ENCODE measurements around the gene EPB41L5. TPM values are rescaled to one million over a fixed set of nuclear protein-coding genes. Genes with fewer than 3 reads are reported as not detected.
"Not testable (repeated sequence)": the region's sequence is repeated elsewhere in the genome, so short reads cannot be mapped to it uniquely, and the experiment has no call there.

EPB41L5 gene
- total and polyA plus RNA-seq, 11 donors = 3.1 to 16.9 (median 9.8) TPM

- intact Hi-C loops (cut with DNase I) = loop anchor here in 1 of 10 donors (2.0 kb wide), 1 partner anchor 20 kb away; no protein-coding TSS in a partner anchor
- ATAC-seq = no peak
- H3K4me3 ChIP-seq = no peak overlapping the region
- no peaks in the 10 kb centered on the region for H3K27me3 ChIP-seq
- H3K9me3 ChIP-seq = peaks cover 0 to 23% (median 0%) of the 10 kb centered on the region in 12 donors
- no peak overlapping the region for H3K27ac ChIP-seq
- DNase-seq = no peak
- TF ChIP-seq POLR2A (IDR thresholded peaks at IDR 0.05) = no peak
- peaks cover 0 to 10% (median 0%) of the 10 kb centered on the region in 9 donors for H3K36me3 ChIP-seq
- WGBS, 4 donors = 67 to 85% (median 74%) methylated on average over 1 of the region's 1 CpG
- no peaks in the 10 kb centered on the region for H3K4me1 ChIP-seq
Measured at GRCh38 chr2:120020554-120020953, 7.7 kb downstream of the EPB41L5 start.

- intact Hi-C loops (cut with DNase I); H3K4me1 ChIP-seq; H3K4me3 ChIP-seq; DNase-seq; H3K27me3 ChIP-seq; ATAC-seq; H3K27ac ChIP-seq: not testable (repeated sequence)
- Histone ChIP-seq H3K36me3 (peaks cover 0 to 13% (median 0%) of the 10 kb centered on the region in 9 donors), H3K9me3 (peaks cover 0 to 40% (median 0%) of the 10 kb centered on the region in 12 donors)
- WGBS, 4 donors = 85 to 100% (median 94%) methylated on average over 1 of the region's 1 CpG
Measured at GRCh38 chr2:120022505-120022904, 9.6 kb downstream of the EPB41L5 start.

- ATAC-seq (no peak), DNase-seq (no peak)
- TF ChIP-seq CTCF (IDR thresholded peaks at IDR 0.05) = peak in 1 of 12 donors; percentile 11
- TF ChIP-seq POLR2A (IDR thresholded peaks at IDR 0.05) = no peak
- intact Hi-C loops (cut with DNase I) = no loop called here
- Histone ChIP-seq H3K4me1 (no peaks in the 10 kb centered on the region), H3K27ac (no peak overlapping the region), H3K9me3 (peaks cover 0 to 40% (median 0%) of the 10 kb centered on the region in 12 donors), H3K27me3 (no peaks in the 10 kb centered on the region), H3K4me3 (no peak overlapping the region), H3K36me3 (peaks cover 0 to 3% (median 0%) of the 10 kb centered on the region in 9 donors)
- 94 to 99% (median 98%) methylated on average over 2 of the region's 2 CpGs for WGBS, 4 donors
Measured at GRCh38 chr2:120026890-120027289, 14.0 kb downstream of the EPB41L5 start.

GRCh38 chr2:120028795-120029194 lies 15.9 kb downstream of the EPB41L5 start:
- intact Hi-C loops (cut with DNase I) = no loop called here
- ATAC-seq = no peak

More at GRCh38 chr2:120028795-120029194, 15.9 kb downstream of the EPB41L5 start:
- no peak overlapping the region for H3K4me3 ChIP-seq
- no peak overlapping the region for H3K27ac ChIP-seq
- peaks cover 0 to 3% (median 0%) of the 10 kb centered on the region in 9 donors for H3K36me3 ChIP-seq
- H3K27me3 ChIP-seq = no peaks in the 10 kb centered on the region
- no peaks in the 10 kb centered on the region for H3K4me1 ChIP-seq
- TF ChIP-seq POLR2A (IDR thresholded peaks at IDR 0.05) (no peak), CTCF (IDR thresholded peaks at IDR 0.05) (no peak)
- 94 to 98% (median 95%) methylated on average over 5 of the region's 5 CpGs for WGBS, 4 donors
- DNase-seq = no peak
- peaks cover 0 to 30% (median 0%) of the 10 kb centered on the region in 12 donors for H3K9me3 ChIP-seq
